Measurements from ENCODE around the gene DISP2.

- TF ChIP-seq CTCF (IDR thresholded peaks at IDR 0.05) = no peak
- no peak for TF ChIP-seq POLR2A (IDR thresholded peaks at IDR 0.05)
- TF ChIP-seq EP300 (IDR thresholded peaks at IDR 0.05) = peak in 1 of 4 donors; percentile 75
These were observed 32.0 kb downstream of the DISP2 start for GRCh38 chr15:40389824-40390595.
